ENCODE measurements around the gene ABCC4. TPM values are rescaled to one million over a fixed set of nuclear protein-coding genes. Genes with fewer than 3 reads are reported as not detected.

ABCC4 gene
- total RNA-seq, 1 donor from 2014 or later, result 21.8 TPM

- no peak for DNase-seq (ENCODE audit: low read depth, low spot score)
- H3K9me3 Mint-ChIP-seq, result peaks cover 8% of the 10 kb centered on the region
Observed at GRCh38 chr13:95253033-95253432, 48.2 kb downstream of the ABCC4 start.

GRCh38 chr13:95251641-95252040 is 49.6 kb downstream of the ABCC4 start:
- DNase-seq (ENCODE audit: low read depth, low spot score), result no peak
- no peak overlapping the region for H3K4me3 Mint-ChIP-seq
- no peaks in the 10 kb centered on the region for H3K4me1 Mint-ChIP-seq
- TF ChIP-seq CTCF (conservative IDR thresholded peaks at IDR 0.05), result no peak
- peaks cover 2% of the 10 kb centered on the region for H3K36me3 Mint-ChIP-seq (ENCODE audit: low read depth)
- H3K9me3 Mint-ChIP-seq, result peaks cover 5% of the 10 kb centered on the region
- H3K27ac Mint-ChIP-seq (ENCODE audit: unreplicated experiment), result no peak overlapping the region
- H3K27me3 Mint-ChIP-seq (ENCODE audit: low read depth), result no peaks in the 10 kb centered on the region

More at GRCh38 chr13:95253033-95253432, 48.2 kb downstream of the ABCC4 start:
- H3K27ac Mint-ChIP-seq (ENCODE audit: unreplicated experiment), result no peak overlapping the region
- no peak for TF ChIP-seq CTCF (conservative IDR thresholded peaks at IDR 0.05)
- H3K36me3 Mint-ChIP-seq (ENCODE audit: low read depth), result peaks cover 6% of the 10 kb centered on the region
- H3K4me3 Mint-ChIP-seq, result no peak overlapping the region
- peaks cover 5% of the 10 kb centered on the region for H3K4me1 Mint-ChIP-seq
- H3K27me3 Mint-ChIP-seq (ENCODE audit: low read depth), result no peaks in the 10 kb centered on the region

- H3K4me3 Mint-ChIP-seq, result no peak overlapping the region
- H3K4me1 Mint-ChIP-seq, result no peaks in the 10 kb centered on the region
- no peak for TF ChIP-seq CTCF (conservative IDR thresholded peaks at IDR 0.05)
- H3K27ac Mint-ChIP-seq (ENCODE audit: unreplicated experiment), result no peak overlapping the region
- DNase-seq (ENCODE audit: low read depth, low spot score), result no peak
- H3K27me3 Mint-ChIP-seq (ENCODE audit: low read depth), result no peaks in the 10 kb centered on the region
- H3K36me3 Mint-ChIP-seq (ENCODE audit: low read depth), result peaks cover 2% of the 10 kb centered on the region
- peaks cover 5% of the 10 kb centered on the region for H3K9me3 Mint-ChIP-seq
Observed at GRCh38 chr13:95250961-95251360, 50.3 kb downstream of the ABCC4 start.

- Mint-ChIP-seq H3K4me3 (no peak overlapping the region), H3K36me3 (ENCODE audit: low read depth) (peaks cover 2% of the 10 kb centered on the region), H3K4me1 (no peaks in the 10 kb centered on the region), H3K27ac (ENCODE audit: unreplicated experiment) (no peak overlapping the region), H3K9me3 (no peaks in the 10 kb centered on the region), H3K27me3 (ENCODE audit: low read depth) (no peaks in the 10 kb centered on the region)
- no peak for DNase-seq (ENCODE audit: low read depth, low spot score)
- no peak for TF ChIP-seq CTCF (conservative IDR thresholded peaks at IDR 0.05)
Observed at GRCh38 chr13:95248953-95249352, 52.3 kb downstream of the ABCC4 start.

- no peaks in the 10 kb centered on the region for H3K4me1 Mint-ChIP-seq
- no peak for DNase-seq (ENCODE audit: low read depth, low spot score)
- H3K4me3 Mint-ChIP-seq, result no peak overlapping the region
- peaks cover 2% of the 10 kb centered on the region for H3K36me3 Mint-ChIP-seq (ENCODE audit: low read depth)
- TF ChIP-seq CTCF (conservative IDR thresholded peaks at IDR 0.05), result no peak
- H3K27me3 Mint-ChIP-seq (ENCODE audit: low read depth), result no peaks in the 10 kb centered on the region
- no peaks in the 10 kb centered on the region for H3K9me3 Mint-ChIP-seq
- no peak overlapping the region for H3K27ac Mint-ChIP-seq (ENCODE audit: unreplicated experiment)
Observed at GRCh38 chr13:95247852-95248251, 53.4 kb downstream of the ABCC4 start.

- H3K27ac Mint-ChIP-seq (ENCODE audit: unreplicated experiment), result no peak overlapping the region
- no peaks in the 10 kb centered on the region for H3K27me3 Mint-ChIP-seq (ENCODE audit: low read depth)
- H3K36me3 Mint-ChIP-seq (ENCODE audit: low read depth), result peaks cover 2% of the 10 kb centered on the region
- H3K4me3 Mint-ChIP-seq, result no peak overlapping the region
- DNase-seq (ENCODE audit: low read depth, low spot score), result no peak
- H3K4me1 Mint-ChIP-seq, result no peaks in the 10 kb centered on the region
- no peaks in the 10 kb centered on the region for H3K9me3 Mint-ChIP-seq
- no peak for TF ChIP-seq CTCF (conservative IDR thresholded peaks at IDR 0.05)
Observed at GRCh38 chr13:95247171-95247570, 54.1 kb downstream of the ABCC4 start.
